HL-60 (cell line): ENCODE results near the gene HEMK1.

Experiments
- DNase-seq, 2 experiments: peaks; one replicate each; pipeline ENCODE4 v3.0.0-alpha.2; 2010 to 2020; ENCODE audit warnings: low read depth in 1 of 2, low spot score in 1 of 2
- H3K27ac ChIP-seq: fragments of 250-450 bp; sonication (Bioruptor Pico); replicated peaks from 2 replicates; pipeline ENCODE4 v1.5.1; 2020; ENCODE audit warnings: mild to moderate bottlenecking, moderate library complexity
- H3K27me3 ChIP-seq: fragments of 250-450 bp; sonication (Bioruptor Pico); 2 replicates; pipeline ENCODE4 v1.5.1; 2021; ENCODE audit warnings: mild to moderate bottlenecking, moderate library complexity; ENCODE audit not compliant: insufficient read depth, poor library complexity, severe bottlenecking
- H3K4me3 ChIP-seq: replicated peaks from 2 replicates; pipeline ENCODE4 v1.5.1; 2011; ENCODE audit warnings: mild to moderate bottlenecking, control low read depth, low read length; ENCODE audit not compliant: insufficient read depth
- CTCF ChIP-seq: IDR thresholded peaks from one replicate; pipeline ENCODE4 v1.5.1; 2011; ENCODE audit warnings: low read length, control low read depth, inconsistent platforms; ENCODE audit not compliant: insufficient read depth
- GABPA ChIP-seq: IDR thresholded peaks from 2 replicates; pipeline ENCODE4 v1.6.1; 2012; ENCODE audit warnings: low read depth
- POLR2AphosphoS5 ChIP-seq: IDR thresholded peaks from 2 replicates; pipeline ENCODE4 v1.6.1; 2012; ENCODE audit warnings: low read depth
- REST ChIP-seq: IDR thresholded peaks from 2 replicates; pipeline ENCODE4 v1.6.1; 2012; ENCODE audit warnings: low read depth; ENCODE audit not compliant: insufficient replicate concordance
- SPI1 ChIP-seq: IDR thresholded peaks from 2 replicates; pipeline ENCODE4 v1.6.1; 2012; ENCODE audit warnings: low read depth, mild to moderate bottlenecking, borderline replicate concordance

Gene HEMK1

GRCh38 chr3:50624634-50625033 lies 55.3 kb downstream of the HEMK1 start:
- TF ChIP-seq CTCF, result no peak
- TF ChIP-seq REST, result no peak
- no peak for TF ChIP-seq GABPA
- no peak for TF ChIP-seq SPI1
- TF ChIP-seq POLR2AphosphoS5, result no peak
- DNase-seq, result no peak
- no peak overlapping the region for H3K4me3 ChIP-seq
- no peaks in the 10 kb centered on the region for H3K27me3 ChIP-seq
- H3K27ac ChIP-seq, result peak overlapping the region; percentile 25; the same call in 1 of the 2 replicates

GRCh38 chr3:50625231-50626182 lies 56.2 kb downstream of the HEMK1 start:
- peak overlapping the region; percentile 25 for H3K27ac ChIP-seq
- H3K4me3 ChIP-seq, result no peak overlapping the region
- TF ChIP-seq CTCF (no peak), POLR2AphosphoS5 (no peak), REST (peak; percentile 18)
- no peak for DNase-seq
- H3K27me3 ChIP-seq, result no peaks in the 10 kb centered on the region

GRCh38 chr3:50626401-50626800 lies 57.1 kb downstream of the HEMK1 start:
- no peaks in the 10 kb centered on the region for H3K27me3 ChIP-seq
- H3K27ac ChIP-seq, result 0 out of 2 replicates have a peak overlapping the region, but pooled peaks have one; percentile 0

More at GRCh38 chr3:50626401-50626800, 57.1 kb downstream of the HEMK1 start:
- no peak overlapping the region for H3K4me3 ChIP-seq
- DNase-seq, result no peak
- TF ChIP-seq SPI1 (no peak), POLR2AphosphoS5 (no peak), REST (no peak), GABPA (no peak), CTCF (no peak)
